ENCODE data around the gene RBFOX2. TPM values are rescaled to one million over a fixed set of nuclear protein-coding genes. Genes with fewer than 3 reads are reported as not detected.

RBFOX2 gene
- total RNA-seq: 89.5 and 104 TPM in 2 replicates

GRCh38 chr22:36028646-36029405, at the start of gene RBFOX2:
RBFOX2 (minus strand) TSS chr22:36028824; CDS start chr22:36028425, 399 bp downstream.

GRCh38 chr22:35717572-35717971, 311.1 kb downstream of the RBFOX2 start, which contains the start of gene APOL5:
APOL5 (plus strand) TSS chr22:35717872; CDS start chr22:35717872, 0 bp downstream.

Other genes with a start within 250 kb of the RBFOX2 start
- 1.4 and 3.4 TPM in 2 replicates for gene APOL3, start 131.9 kb upstream of the RBFOX2 start, total RNA-seq
- not detected in 2 replicates for gene APOL4, start 173.0 kb upstream of the RBFOX2 start, total RNA-seq
- 26.2 and 53.1 TPM in 2 replicates for gene APOL2, start 210.7 kb upstream of the RBFOX2 start, total RNA-seq
- 4.1 and 20.2 TPM in 2 replicates for gene APOL1, start 224.3 kb upstream of the RBFOX2 start, total RNA-seq